Stimulated activated CD8-positive, alpha-beta memory T cell treated with anti-CD3 and anti-CD28 coated beads, Interleukin-4, amount 100 ng/mL, for 48 hours (primary cell): ENCODE data around the gene CST3.
"Not testable (repeated sequence)": the region's sequence is repeated elsewhere in the genome, so short reads cannot be mapped to it uniquely, and the experiment has no call there.

Source experiments
- DNase-seq: peaks from one replicate; pipeline ENCODE4 v3.0.0-alpha.2; 2020

CST3 gene

GRCh38 chr20:23641936-23642751 lies 4.4 kb upstream of the CST3 start:
- no peak for DNase-seq

- no peak for DNase-seq
These were observed 3.2 kb upstream of the CST3 start for GRCh38 chr20:23640671-23641667.

DNA sequence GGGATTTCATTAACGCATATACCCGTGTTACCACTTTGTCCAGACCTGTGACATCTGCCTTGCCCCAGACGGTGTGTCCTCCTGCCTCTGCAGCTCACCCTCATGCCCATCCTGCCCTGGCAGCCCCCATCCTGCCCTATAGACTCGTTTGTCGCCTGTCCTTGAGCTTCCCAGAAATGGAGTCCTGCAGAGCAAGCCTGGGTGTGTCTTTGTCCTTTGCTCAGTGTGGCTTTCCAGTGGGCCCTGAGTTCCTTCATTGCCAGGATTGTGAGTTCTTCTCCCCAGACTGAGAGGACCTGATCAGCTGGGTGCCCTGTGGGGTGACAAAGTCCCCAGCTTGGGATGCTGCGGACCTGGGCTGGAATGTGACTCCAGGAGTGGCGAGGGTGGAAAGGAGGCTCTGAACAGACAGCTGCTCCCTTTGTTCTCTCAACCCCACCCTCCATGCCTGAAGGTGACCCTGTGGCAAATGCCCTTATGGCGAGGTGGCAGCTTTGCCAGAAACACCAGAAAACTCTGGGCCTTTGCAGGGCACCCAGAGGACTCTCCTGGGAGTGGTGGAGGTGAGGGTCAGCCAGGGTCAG lies 2.4 kb upstream of the CST3 start:
- DNase-seq: no peak

DNA sequence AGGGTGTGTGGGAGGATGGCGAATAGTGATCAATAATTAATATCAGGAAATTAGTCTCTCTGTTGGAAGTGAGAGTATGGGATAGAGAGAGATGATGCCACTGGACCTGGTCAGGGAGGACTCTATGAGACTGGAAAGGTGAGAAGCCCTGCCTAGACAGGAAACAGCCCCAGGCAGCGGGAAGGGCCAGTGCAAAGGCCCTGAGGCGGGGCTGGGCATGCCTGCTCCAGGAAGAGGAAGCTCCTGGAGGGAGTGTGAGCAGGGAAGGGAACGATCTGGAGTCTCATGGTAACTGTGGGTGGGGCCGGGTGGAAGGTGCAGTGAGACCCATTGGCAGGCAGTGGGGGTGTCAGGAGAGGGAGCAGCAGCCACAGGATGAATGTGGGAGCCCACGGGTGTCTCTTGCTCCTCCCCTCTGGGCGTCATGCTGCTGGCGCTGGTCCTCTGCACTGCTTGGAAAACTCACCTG lies 1.8 kb upstream of the CST3 start:
- DNase-seq: no peak

DNA sequence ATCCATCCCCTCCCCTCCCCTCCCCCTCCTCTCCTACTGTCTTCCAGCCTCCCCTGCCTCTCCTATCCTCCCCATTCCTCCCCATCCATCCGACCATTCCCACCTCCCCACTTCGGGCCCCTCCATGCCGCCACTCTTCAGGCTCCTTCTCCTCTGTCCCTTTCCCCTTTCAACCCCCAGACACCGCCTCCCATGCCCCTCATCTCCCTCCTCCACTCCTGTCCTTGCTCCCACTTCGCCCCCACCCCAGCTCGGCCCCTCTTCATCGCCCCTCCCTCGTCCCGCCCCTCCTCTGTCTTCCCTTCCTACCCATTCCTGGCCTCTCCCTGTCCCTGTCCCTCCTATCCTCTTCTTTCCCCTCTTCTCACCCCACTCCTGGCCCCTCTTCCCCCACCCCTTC lies 554 bp upstream of the CST3 start:
- DNase-seq: no peak

GRCh38 chr20:23636908-23637281 lies 860 bp downstream of the CST3 start:
- DNase-seq: no peak

- DNase-seq: no peak
These were observed 1.4 kb downstream of the CST3 start for GRCh38 chr20:23636182-23636907.

DNA sequence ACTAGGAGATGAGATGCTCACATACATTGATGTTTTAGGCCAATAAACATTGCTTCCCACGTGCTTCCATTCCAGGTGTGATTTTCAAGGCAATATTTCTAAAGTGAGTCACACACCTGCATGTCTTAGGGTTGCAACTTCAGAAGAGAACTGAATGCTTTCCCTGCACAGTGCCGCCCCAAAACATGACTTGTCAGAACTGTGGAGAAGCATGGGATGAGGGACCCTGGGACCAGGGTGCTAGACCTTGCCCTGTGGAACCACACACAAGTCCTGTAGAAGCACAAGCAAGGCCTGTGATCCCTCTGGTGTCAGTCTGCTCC lies 2.0 kb downstream of the CST3 start:
- DNase-seq: not testable (repeated sequence)

DNA sequence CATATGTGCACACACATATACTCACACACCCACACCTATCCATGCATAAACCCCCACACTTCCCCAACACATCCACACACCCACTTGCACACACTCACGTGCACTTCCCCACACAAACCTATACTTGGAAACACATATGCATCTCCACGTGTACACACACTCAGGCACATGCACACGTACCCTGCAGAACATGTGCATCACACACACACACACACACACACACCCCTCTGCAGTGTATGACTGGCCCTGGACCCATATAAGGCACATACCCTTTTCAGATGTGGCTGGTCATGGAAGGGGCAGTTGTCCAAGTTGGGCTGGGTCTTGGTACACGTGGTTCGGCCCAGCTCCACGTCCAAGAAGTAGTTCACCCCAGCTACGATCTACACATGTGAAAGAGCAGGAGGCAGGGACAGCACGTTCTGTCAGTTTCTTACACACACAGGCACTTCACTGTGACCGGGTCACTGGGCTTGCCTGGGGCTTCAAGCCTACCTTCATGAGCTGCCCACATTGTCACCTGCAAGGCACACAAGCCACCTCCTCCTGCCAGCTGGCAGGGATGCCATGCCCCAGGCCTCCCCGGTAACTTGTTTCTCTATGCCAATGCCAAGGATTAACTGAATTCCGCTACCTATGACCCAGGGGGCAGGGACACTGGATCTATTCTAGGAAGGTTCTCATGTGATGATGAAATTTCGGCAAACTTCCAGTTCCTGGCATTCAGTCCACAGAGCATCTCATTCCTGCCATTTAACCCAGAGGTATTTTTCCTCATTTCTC lies 2.6 kb downstream of the CST3 start:
- no peak for DNase-seq

- DNase-seq: no peak
These were observed 3.5 kb downstream of the CST3 start for GRCh38 chr20:23634044-23634801.

DNA sequence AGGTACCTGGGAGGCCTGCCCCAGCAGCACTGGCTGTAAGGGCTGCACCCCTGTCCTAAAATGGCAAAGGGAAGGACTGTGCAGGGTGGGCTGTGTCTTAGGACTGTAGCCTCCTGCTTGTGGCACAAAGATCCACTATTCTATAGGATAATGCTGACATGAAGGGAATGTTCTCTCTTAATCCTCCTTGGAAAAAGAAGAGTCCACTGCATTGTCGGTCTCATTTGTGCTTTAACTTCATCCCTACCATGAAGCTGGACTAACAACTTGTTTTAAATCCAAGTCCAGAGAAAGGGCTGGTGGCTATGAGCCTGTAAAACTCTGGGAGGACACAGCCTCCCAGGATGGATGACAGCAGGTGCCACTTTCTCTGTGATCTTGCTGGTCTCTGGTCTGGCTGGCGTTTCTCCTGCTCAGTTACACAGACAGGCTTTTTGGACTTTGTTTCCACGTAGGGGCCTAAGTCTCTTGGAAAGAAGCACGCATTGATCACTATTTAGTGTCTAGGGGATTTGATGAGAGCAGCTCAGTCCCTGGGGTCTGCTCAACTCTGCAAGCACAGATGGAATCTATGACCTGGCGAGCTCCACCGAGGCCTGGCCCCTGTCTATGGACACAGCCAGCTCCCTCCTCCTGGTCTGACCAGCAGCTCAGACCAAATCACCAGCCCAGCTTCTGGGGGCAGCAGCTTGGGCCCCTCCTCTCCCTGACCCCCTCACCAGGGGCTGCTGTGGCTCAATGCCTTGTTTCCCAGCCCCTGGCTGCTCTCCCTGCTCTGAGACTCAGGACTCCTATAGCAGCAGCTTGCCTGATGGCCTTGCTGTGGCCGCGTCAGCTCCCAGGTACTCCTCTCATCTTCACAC lies 4.8 kb downstream of the CST3 start:
- no peak for DNase-seq

GRCh38 chr20:23631981-23632710 lies 5.6 kb downstream of the CST3 start:
- no peak for DNase-seq

GRCh38 chr20:23631226-23631822 lies 6.4 kb downstream of the CST3 start:
- no peak for DNase-seq

GRCh38 chr20:23630392-23630849 lies 7.3 kb downstream of the CST3 start:
- DNase-seq: no peak

DNA sequence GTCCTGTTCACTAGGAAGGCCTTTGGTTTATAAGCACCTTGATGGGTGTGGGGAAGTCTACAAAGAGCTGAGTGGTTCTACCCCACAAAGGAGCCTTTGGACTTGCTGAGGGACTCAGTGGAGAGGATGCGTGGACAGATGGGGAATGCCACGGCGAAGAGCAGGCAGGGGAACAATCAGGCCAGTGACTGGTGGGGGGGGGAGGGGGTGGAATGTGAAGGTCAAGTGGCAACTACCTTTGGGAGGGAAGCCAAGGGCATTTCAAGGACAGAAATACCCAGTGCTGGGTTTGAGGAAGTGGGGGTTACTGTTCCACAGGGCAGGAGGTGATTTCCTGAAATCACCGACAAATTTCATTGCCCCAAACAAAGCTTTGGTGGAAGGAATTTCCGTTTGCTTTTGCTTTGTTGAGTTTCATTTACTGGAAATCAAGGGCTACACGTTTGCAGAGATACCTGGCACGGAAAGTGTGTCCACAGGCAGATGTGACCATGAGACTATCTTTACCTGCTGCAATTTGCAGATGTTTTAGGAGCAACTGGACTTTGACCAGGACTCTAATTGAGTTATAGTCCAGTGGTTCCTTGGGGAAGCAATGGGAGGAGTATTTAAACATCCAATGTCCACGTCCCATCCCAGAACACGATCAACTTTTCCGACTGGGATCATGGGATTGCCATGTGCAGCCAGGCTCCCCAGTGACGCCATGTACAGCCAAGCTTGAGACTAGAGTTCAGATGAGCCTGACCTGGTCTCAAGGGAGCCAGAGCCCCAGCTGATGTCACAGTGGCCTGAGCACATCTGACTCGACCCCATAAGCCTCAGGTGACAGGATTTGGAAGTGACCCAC lies 8.0 kb downstream of the CST3 start:
- no peak for DNase-seq

DNA sequence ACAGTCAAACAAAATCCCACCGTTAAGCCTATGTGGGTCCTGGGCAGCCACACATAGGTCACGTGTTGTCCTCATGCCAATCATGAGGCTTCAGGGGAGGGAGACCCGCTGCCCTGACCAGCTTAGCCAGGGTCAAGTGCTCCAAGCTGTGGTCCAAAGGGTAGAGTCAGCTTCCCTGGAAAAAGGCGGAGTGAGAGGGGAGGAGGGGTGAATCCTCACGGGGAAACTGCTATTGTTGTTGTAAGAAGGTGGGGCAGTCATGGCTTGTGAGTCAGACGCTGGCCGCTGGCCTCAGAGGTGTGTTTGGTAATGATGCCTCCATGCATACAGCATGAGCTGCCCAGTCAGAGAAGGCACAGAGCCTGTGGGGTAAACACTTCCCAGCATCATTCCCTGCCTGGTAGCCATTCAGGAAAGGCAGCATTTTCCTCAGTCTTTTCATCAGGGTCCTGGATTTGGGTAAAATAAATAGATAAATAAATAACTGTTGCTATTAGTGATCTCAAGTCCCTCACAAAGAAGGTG lies 8.7 kb downstream of the CST3 start:
- no peak for DNase-seq

- DNase-seq: no peak
These were observed 9.2 kb downstream of the CST3 start for GRCh38 chr20:23628402-23629016.
